ENCODE measurements around the gene FAM8A1.

- no peak for TF ChIP-seq CTCF (IDR thresholded peaks at IDR 0.05; ENCODE audit: insufficient read depth, low read length)
- TF ChIP-seq REST (IDR thresholded peaks at IDR 0.05; ENCODE audit: insufficient replicate concordance, low read depth) = no peak
- TF ChIP-seq GABPA (IDR thresholded peaks at IDR 0.05; ENCODE audit: low read depth) = no peak
Measured at GRCh38 chr6:17552861-17553260, 47.2 kb upstream of the FAM8A1 start.
